Endothelial cell of umbilical vein (primary cell): ENCODE measurements around the gene MYEOV. TPM values are rescaled to one million over a fixed set of nuclear protein-coding genes. Genes with fewer than 3 reads are reported as not detected.

Source experiments
- BruUV-seq: library from RNA; stranded (reverse); fragments of 400-500 nt; replicated peaks from 2 replicates; lab custom pipeline; 2021; lab: Mats Ljungman, UMichigan
- CTCF ChIA-PET: fragments of 300-600, 350-600 bp; sonication (Branson Sonifier 250); formaldehyde crosslinking; loops from one replicate; lab custom pipeline; 2021; ENCODE audit warnings: antibody characterized with exemption, inconsistent platforms; lab: Charles Lee
- POLR2A ChIA-PET: fragments of 300-600, 350-600 bp; sonication (Branson Sonifier 250); formaldehyde crosslinking; loops from one replicate; lab custom pipeline; 2021; ENCODE audit warnings: antibody characterized with exemption, inconsistent platforms; lab: Charles Lee
- DNase-seq: peaks from one replicate; pipeline ENCODE4 v3.0.0-alpha.2; 2011; ENCODE audit warnings: low read depth, low spot score
- FAIRE-seq: peaks from 2 replicates; lab custom pipeline; 2011; peaks lifted over from hg19 to GRCh38; lab: Jason Lieb, UNC
- H2AFZ ChIP-seq: 2 replicates; pipeline ENCODE4 v1.6.0; 2012; ENCODE audit warnings: low read depth, low read length, control low read depth, inconsistent platforms
- H3K27ac ChIP-seq: 2 replicates; pipeline ENCODE4 v1.5.1; 2011; ENCODE audit warnings: low read depth, mild to moderate bottlenecking, control low read depth, low read length, moderate library complexity; ENCODE audit not compliant: insufficient read depth
- H3K27me3 ChIP-seq, 2 experiments: 2 replicates each; pipeline versions ENCODE4 v1.6.0 to v1.6.1; 2011; ENCODE audit warnings: low read length in 2 of 2, mixed read lengths in 1 of 2; ENCODE audit not compliant: control insufficient read depth in 2 of 2, insufficient read depth in 2 of 2
- H3K36me3 ChIP-seq, 2 experiments: 2 replicates in 1 of 2; 3 replicates in 1 of 2; pipeline ENCODE4 v1.5.1; 2011; ENCODE audit warnings: low read length in 2 of 2, mild to moderate bottlenecking in 1 of 2, moderate library complexity in 1 of 2; ENCODE audit not compliant: control insufficient read depth in 2 of 2, insufficient read depth in 2 of 2; ENCODE audit errors: extremely low read depth in 1 of 2
- H3K4me1 ChIP-seq: 3 replicates; pipeline ENCODE4 v1.5.1; 2011; ENCODE audit warnings: mild to moderate bottlenecking, low read length; ENCODE audit not compliant: control insufficient read depth, insufficient read depth; ENCODE audit errors: extremely low read depth
- H3K4me2 ChIP-seq: 2 replicates; pipeline ENCODE4 v1.6.1; 2011; ENCODE audit warnings: low read length, control low read depth, mixed read lengths; ENCODE audit not compliant: insufficient read depth
- H3K4me3 ChIP-seq, 3 experiments: fragments of 200-600 bp in 1 of 3; sonication (generic), shearing (Covaris generic) in 1 of 3; replicated peaks in 1 of 3; 2 replicates each; pipeline ENCODE4 v1.5.1; 2011 to 2016; ENCODE audit warnings: control low read depth in 3 of 3, low read length in 3 of 3, mild to moderate bottlenecking in 2 of 3, inconsistent platforms in 1 of 3, low read depth in 1 of 3, moderate library complexity in 1 of 3; ENCODE audit not compliant: insufficient read depth in 1 of 3
- H3K79me2 ChIP-seq: 2 replicates; pipeline ENCODE4 v1.6.0; 2012; ENCODE audit warnings: low read length, inconsistent platforms; ENCODE audit not compliant: control insufficient read depth, insufficient read depth
- H3K9ac ChIP-seq: replicated peaks from 2 replicates; pipeline ENCODE3; 2011; ENCODE audit warnings: low read length, control low read depth; ENCODE audit not compliant: insufficient read depth; ENCODE audit errors: extremely low read depth
- H3K9me1 ChIP-seq: replicated peaks from 3 replicates; pipeline ENCODE4 v1.6.0; 2011; ENCODE audit warnings: mild to moderate bottlenecking, low read length; ENCODE audit not compliant: control insufficient read depth, insufficient read depth; ENCODE audit errors: extremely low read depth
- H3K9me3 ChIP-seq: replicated peaks from 2 replicates; pipeline ENCODE4 v1.5.1; 2012; ENCODE audit warnings: low read length, inconsistent platforms; ENCODE audit not compliant: control insufficient read depth, insufficient read depth
- H4K20me1 ChIP-seq: replicated peaks from 2 replicates; pipeline ENCODE3; 2011; ENCODE audit warnings: mild to moderate bottlenecking, low read length; ENCODE audit not compliant: control insufficient read depth, insufficient read depth; ENCODE audit errors: extremely low read depth
- CTCF ChIP-seq, 2 donors: IDR thresholded peaks; 1 replicate in 1 of 2; 2 replicates in 1 of 2; pipeline ENCODE4 v1.5.1; 2011; ENCODE audit warnings: low read length in 2 of 2, mild to moderate bottlenecking in 2 of 2, moderate library complexity in 2 of 2, control low read depth in 1 of 2, inconsistent platforms in 1 of 2, low read depth in 1 of 2; ENCODE audit not compliant: insufficient read depth in 1 of 2; ENCODE audit errors: extremely low read depth in 1 of 2
- EZH2 ChIP-seq: IDR thresholded peaks from 2 replicates; pipeline ENCODE4 v1.6.1; 2012; ENCODE audit warnings: borderline replicate concordance, low read depth, mild to moderate bottlenecking, moderate library complexity, low read length, inconsistent platforms; ENCODE audit not compliant: severe bottlenecking
- FOS ChIP-seq: IDR thresholded peaks from 2 replicates; pipeline ENCODE4 v1.6.1; 2011; ENCODE audit warnings: mild to moderate bottlenecking, low read length, moderate library complexity, borderline replicate concordance; ENCODE audit not compliant: insufficient read depth
- GATA2 ChIP-seq: IDR thresholded peaks from 2 replicates; pipeline ENCODE4 v1.7.0; 2011; ENCODE audit warnings: low read depth, mild to moderate bottlenecking, moderate library complexity, mixed read lengths, low read length; ENCODE audit not compliant: insufficient read length, insufficient read depth
- JUN ChIP-seq: IDR thresholded peaks from 2 replicates; pipeline ENCODE4 v1.6.1; 2011; ENCODE audit warnings: borderline replicate concordance, low read depth; ENCODE audit not compliant: insufficient read length, insufficient read depth
- MAX ChIP-seq: IDR thresholded peaks from 2 replicates; pipeline ENCODE4 v1.6.1; 2011; ENCODE audit not compliant: insufficient read depth, insufficient read length
- MYC ChIP-seq: IDR thresholded peaks from one replicate; pipeline ENCODE4 v1.6.1; 2011; ENCODE audit warnings: mild to moderate bottlenecking, low read depth, low read length
- POLR2A ChIP-seq: IDR thresholded peaks from 2 replicates; pipeline ENCODE4 v1.6.1; 2012; ENCODE audit warnings: low read depth, mild to moderate bottlenecking, control low read depth, low read length
- POLR2AphosphoS5 ChIP-seq: IDR thresholded peaks from 2 replicates; pipeline ENCODE4 v1.6.1; 2012; ENCODE audit warnings: low read depth, mild to moderate bottlenecking, control low read depth, low read length, moderate library complexity; ENCODE audit not compliant: insufficient read depth
- dilution Hi-C: fragments of 300-500 bp; cut with MboI; formaldehyde crosslinking; loops from one replicate; pipeline ENCODE4 v1.15.0; 2019; ENCODE audit warnings: low sequenced_read_pairs; ENCODE audit not compliant: extremely low pct_ligation_motif_present
- intact Hi-C: fragments of 100-400 bp; cut with micrococcal nuclease; formaldehyde crosslinking; loops from one replicate; pipeline ENCODE4 v1.10.0; 2022
- polyA plus RNA-seq, 4 experiments: library from polyadenylated mRNA; depleted of rRNA in 3 of 4; stranded (reverse) in 3 of 4; unstranded in 1 of 4; fragments of >200 nt; gene quantifications; 2 replicates each; pipeline versions ENCODE4 v1.2.1 to v1.2.3, GENCODE V29; 2011 to 2012; ENCODE audit warnings: missing spikeins in 1 of 4
- total RNA-seq: library from RNA; stranded (reverse); gene quantifications from 2 replicates; pipeline ENCODE4 v1.2.3, GENCODE V29; 2021

The MYEOV gene
- total and polyA plus RNA-seq, 2 donors (not counting 3 experiments of a cell fraction or from before 2014, with no cell fraction given) = 3.8 to 14.4 TPM

GRCh38 chr11:69268911-69269310, 25.0 kb upstream of the MYEOV start:
- no peak overlapping the region for H3K27ac ChIP-seq
- H3K27me3 ChIP-seq = peaks cover 0 to 3% of the 10 kb centered on the region in 2 experiments
- TF ChIP-seq CTCF (IDR thresholded peaks at IDR 0.05; ENCODE audit: extremely low read depth in 1 of 2, insufficient read depth in 1 of 2, low read depth in 1 of 2, low read length in 2 of 2) = no peak
- TF ChIP-seq GATA2 = no peak
- TF ChIP-seq EZH2 = no peak
- TF ChIP-seq POLR2A = no peak
- no peak for TF ChIP-seq MAX
- no peak for TF ChIP-seq FOS
- no peak for TF ChIP-seq POLR2AphosphoS5
- TF ChIP-seq JUN = no peak
- TF ChIP-seq MYC = no peak
- dilution Hi-C loops (no loop called here), intact Hi-C loops (loop anchor here (10.0 kb wide), 1 partner anchor 144 kb away; no protein-coding TSS in a partner anchor)
- no peaks in the 10 kb centered on the region for H3K9me1 ChIP-seq
- DNase-seq (no peak), FAIRE-seq (no peak)
- POLR2A ChIA-PET = no interaction called here
- no peaks in the 10 kb centered on the region for H4K20me1 ChIP-seq
- peaks cover 14% of the 10 kb centered on the region for H3K4me1 ChIP-seq
- H3K4me2 ChIP-seq = no peak overlapping the region
- no peak overlapping the region for H2AFZ ChIP-seq
- no peaks in the 10 kb centered on the region for H3K36me3 ChIP-seq
- H3K79me2 ChIP-seq = no peaks in the 10 kb centered on the region
- no peaks in the 10 kb centered on the region for H3K9me3 ChIP-seq
- no peak overlapping the region for H3K9ac ChIP-seq
- H3K4me3 ChIP-seq = no peak overlapping the region
- BruUV-seq = no TSS peak
- CTCF ChIA-PET = interaction anchor here (0.9 to 2.3 kb wide), 2 partner anchors 28 to 137 kb away, joined by 3 to 8 read pairs; no protein-coding TSS in a partner anchor
